ENCODE results near the gene RAB35.

DNA sequence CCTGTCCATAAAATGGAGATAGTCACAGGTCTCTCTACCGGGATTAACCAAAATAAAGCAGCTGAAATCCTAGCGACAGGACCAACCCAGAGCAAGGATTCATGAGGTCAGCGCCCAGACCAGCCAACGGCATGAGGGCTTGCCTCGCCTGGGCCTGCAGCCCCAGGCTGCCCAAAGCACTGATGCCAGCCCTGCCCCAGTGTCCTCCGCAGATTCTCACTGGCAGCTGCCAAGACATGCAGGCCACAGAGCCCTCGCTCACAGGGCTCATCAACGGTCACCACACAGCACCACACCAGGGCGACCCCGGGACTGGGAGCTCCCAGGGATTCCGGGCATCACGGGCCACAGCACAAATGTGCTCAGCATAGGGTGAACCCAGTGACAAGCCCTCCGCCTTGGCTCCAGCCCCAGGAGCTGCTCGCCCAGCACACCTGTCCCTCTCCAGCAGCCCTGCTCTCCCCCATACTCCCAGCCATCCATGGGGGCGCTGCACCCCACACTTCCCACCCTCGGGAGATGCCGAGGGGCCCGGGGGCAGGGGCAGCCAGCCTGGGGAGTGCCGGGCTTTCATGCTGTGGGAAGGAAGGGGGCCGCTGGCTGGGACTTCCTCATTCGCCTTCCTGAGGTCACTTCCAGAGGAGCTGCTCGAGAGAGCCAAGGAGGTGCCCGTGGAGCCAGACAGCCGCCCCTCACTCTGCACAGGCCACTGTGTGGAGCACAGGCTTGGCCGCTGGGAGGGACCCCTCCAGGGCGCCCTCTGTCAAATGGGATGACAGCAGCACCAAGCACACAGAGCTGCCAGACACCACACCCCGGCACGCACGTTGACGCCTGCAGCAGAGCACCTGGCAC lies 14.1 kb downstream of the RAB35 start:
- TF ChIP-seq EP300 (IDR thresholded peaks at IDR 0.05) (no peak), ZSCAN20 (CRISPR knock-in tag; IDR thresholded peaks at IDR 0.05) (no peak)

All from A549 (cell line).